ENCODE results near the gene PRDX5. TPM values are rescaled to one million over a fixed set of nuclear protein-coding genes. Genes with fewer than 3 reads are reported as not detected.
"Not testable (repeated sequence)": the region's sequence is repeated elsewhere in the genome, so short reads cannot be mapped to it uniquely, and the experiment has no call there.

PRDX5 gene
- total and polyA plus RNA-seq, 7 experiments from 2014 or later: 41.4 to 195 (median 59.6) TPM

DNA sequence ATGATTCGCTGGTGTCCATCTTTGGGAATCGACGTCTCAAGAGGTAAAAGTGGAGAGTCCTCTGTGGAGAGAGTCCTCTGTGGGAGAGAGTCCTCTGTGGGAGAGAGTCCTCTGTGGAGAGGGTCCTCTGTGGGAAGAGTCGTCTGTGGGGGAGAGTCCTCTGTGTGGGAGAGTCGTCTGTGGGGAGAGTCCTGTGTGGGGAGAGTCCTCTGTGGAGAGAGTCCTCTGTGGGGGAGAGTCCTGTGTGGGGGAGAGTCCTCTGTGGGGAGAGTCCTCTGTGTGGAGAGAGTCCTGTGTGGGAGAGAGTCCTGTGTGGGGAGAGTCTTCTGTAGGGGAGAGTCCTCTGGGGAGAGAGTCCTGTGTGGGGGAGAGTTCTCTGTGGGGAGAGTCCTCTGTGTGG is 3.1 kb downstream of the PRDX5 start:
- ChIA-PET POLR2A (interaction anchor here (1.1 kb wide), 1 partner anchor 458 kb away, joined by 3 read pairs; the partner anchor contains the start of gene SF1), CTCF (no interaction called here)
- peaks cover 17 to 35% (median 26%) of the 10 kb centered on the region in 7 donors for H3K4me1 Mint-ChIP-seq
- ATAC-seq: no peak
- no peaks in the 10 kb centered on the region for H3K27me3 Mint-ChIP-seq
- intact Hi-C loops (cut with micrococcal nuclease): no loop called here
- H3K36me3 Mint-ChIP-seq: peaks cover 0 to 18% (median 6%) of the 10 kb centered on the region in 5 donors
- H3K4me3 Mint-ChIP-seq: peak overlapping the region in 4 of 10 donors; percentile 17 to 29 (median 24)
- H3K36me3 ChIP-seq (ENCODE audit: control insufficient read depth in 2 of 3, insufficient read depth in 3 of 3, low read length in 3 of 3): peaks cover 0 to 32% (median 0%) of the 10 kb centered on the region in 3 experiments
- H3K27ac ChIP-seq (ENCODE audit: low read depth, low read length): no peak overlapping the region
- H3K9me3 Mint-ChIP-seq: no peaks in the 10 kb centered on the region
- peak overlapping the region in 4 of 9 donors; percentile 19 to 75 (median 42) for H3K27ac Mint-ChIP-seq
- H3K4me3 ChIP-seq (ENCODE audit: low read length): no peak overlapping the region
- no peaks in the 10 kb centered on the region for H3K27me3 ChIP-seq (ENCODE audit: control insufficient read depth in 2 of 2, insufficient read depth in 2 of 2, low read length in 2 of 2)
- peaks cover 7 to 10% of the 10 kb centered on the region in 2 donors for H3K4me1 ChIP-seq (ENCODE audit: control insufficient read depth in 2 of 2, insufficient read depth in 2 of 2, low read length in 2 of 2)
- H3K9me3 ChIP-seq (ENCODE audit: control insufficient read depth in 2 of 3, low read length in 3 of 3): no peaks in the 10 kb centered on the region
- no peak for DNase-seq

DNA sequence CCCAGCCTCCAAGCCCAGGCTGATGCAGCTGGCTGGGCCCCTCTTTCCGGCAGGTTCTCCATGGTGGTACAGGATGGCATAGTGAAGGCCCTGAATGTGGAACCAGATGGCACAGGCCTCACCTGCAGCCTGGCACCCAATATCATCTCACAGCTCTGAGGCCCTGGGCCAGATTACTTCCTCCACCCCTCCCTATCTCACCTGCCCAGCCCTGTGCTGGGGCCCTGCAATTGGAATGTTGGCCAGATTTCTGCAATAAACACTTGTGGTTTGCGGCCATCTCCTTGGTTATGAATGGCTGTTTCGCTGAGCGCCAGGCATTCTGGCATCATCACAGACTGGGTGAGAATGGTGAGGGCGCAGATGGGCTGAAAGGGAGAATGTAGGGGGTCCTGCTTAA is 3.6 kb downstream of the PRDX5 start:
- Histone ChIP-seq H3K4me3 (ENCODE audit: low read length) (no peak overlapping the region), H3K27me3 (ENCODE audit: control insufficient read depth in 2 of 2, insufficient read depth in 2 of 2, low read length in 2 of 2) (no peaks in the 10 kb centered on the region), H3K27ac (ENCODE audit: low read depth, low read length) (no peak overlapping the region), H3K36me3 (ENCODE audit: control insufficient read depth in 2 of 3, insufficient read depth in 3 of 3, low read length in 3 of 3) (peaks cover 0 to 30% (median 0%) of the 10 kb centered on the region in 3 experiments), H3K4me1 (ENCODE audit: control insufficient read depth in 2 of 2, insufficient read depth in 2 of 2, low read length in 2 of 2) (peaks cover 7 to 10% of the 10 kb centered on the region in 2 donors), H3K9me3 (ENCODE audit: control insufficient read depth in 2 of 3, low read length in 3 of 3) (no peaks in the 10 kb centered on the region)
- Mint-ChIP-seq H3K27ac (peak overlapping the region in 2 of 9 donors; percentile 19 to 29), H3K9me3 (peaks cover 0 to under 1% (median 0%) of the 10 kb centered on the region in 11 donors), H3K4me1 (peaks cover 12 to 30% (median 23%) of the 10 kb centered on the region in 7 donors), H3K36me3 (peaks cover 0 to 18% (median 6%) of the 10 kb centered on the region in 5 donors), H3K27me3 (no peaks in the 10 kb centered on the region), H3K4me3 (no peak overlapping the region)
- DNase-seq: no peak
- CTCF ChIA-PET: interaction anchor here (0.6 kb wide), 2 partner anchors 25 to 94 kb away, joined by 3 to 4 read pairs; no protein-coding TSS in a partner anchor
- intact Hi-C loops (cut with micrococcal nuclease): no loop called here
- POLR2A ChIA-PET: no interaction called here
- ATAC-seq: no peak

DNA sequence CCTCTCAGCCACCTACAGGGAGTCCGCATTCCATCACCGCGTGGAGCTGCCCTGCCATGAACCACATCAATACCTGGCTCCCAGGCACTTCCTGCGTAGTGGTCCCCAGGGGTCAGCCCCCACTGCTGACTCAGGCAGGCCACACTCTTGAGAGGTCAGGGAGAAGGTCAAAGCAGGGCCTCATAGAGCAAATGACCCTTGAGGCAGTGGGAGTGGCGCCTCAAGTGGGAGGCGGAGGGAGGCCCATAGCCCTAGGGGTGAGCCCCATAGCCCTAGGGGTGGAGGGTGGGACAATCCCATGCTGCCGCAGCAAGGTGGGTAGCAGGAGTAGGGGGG is 5.0 kb downstream of the PRDX5 start:
- Histone ChIP-seq H3K36me3 (ENCODE audit: control insufficient read depth in 2 of 3, insufficient read depth in 3 of 3, low read length in 3 of 3) (peaks cover 0 to 30% (median 0%) of the 10 kb centered on the region in 3 experiments), H3K27ac (ENCODE audit: low read depth, low read length) (no peak overlapping the region), H3K4me1 (ENCODE audit: control insufficient read depth in 2 of 2, insufficient read depth in 2 of 2, low read length in 2 of 2) (peaks cover 4 to 10% of the 10 kb centered on the region in 2 donors), H3K4me3 (ENCODE audit: low read length) (no peak overlapping the region), H3K9me3 (ENCODE audit: control insufficient read depth in 2 of 3, low read length in 3 of 3) (no peaks in the 10 kb centered on the region), H3K27me3 (ENCODE audit: control insufficient read depth in 2 of 2, insufficient read depth in 2 of 2, low read length in 2 of 2) (no peaks in the 10 kb centered on the region)
- CTCF ChIA-PET: no interaction called here
- peaks cover 0 to 4% (median 0%) of the 10 kb centered on the region in 11 donors for H3K9me3 Mint-ChIP-seq
- DNase-seq: no peak
- intact Hi-C loops (cut with micrococcal nuclease): no loop called here
- no peak for ATAC-seq
- POLR2A ChIA-PET: no interaction called here
- H3K27me3 Mint-ChIP-seq: no peaks in the 10 kb centered on the region
- no peak overlapping the region for H3K4me3 Mint-ChIP-seq
- no peak overlapping the region for H3K27ac Mint-ChIP-seq
- H3K4me1 Mint-ChIP-seq: peaks cover 8 to 19% (median 16%) of the 10 kb centered on the region in 7 donors
- peaks cover 0 to 18% (median 6%) of the 10 kb centered on the region in 5 donors for H3K36me3 Mint-ChIP-seq

DNA sequence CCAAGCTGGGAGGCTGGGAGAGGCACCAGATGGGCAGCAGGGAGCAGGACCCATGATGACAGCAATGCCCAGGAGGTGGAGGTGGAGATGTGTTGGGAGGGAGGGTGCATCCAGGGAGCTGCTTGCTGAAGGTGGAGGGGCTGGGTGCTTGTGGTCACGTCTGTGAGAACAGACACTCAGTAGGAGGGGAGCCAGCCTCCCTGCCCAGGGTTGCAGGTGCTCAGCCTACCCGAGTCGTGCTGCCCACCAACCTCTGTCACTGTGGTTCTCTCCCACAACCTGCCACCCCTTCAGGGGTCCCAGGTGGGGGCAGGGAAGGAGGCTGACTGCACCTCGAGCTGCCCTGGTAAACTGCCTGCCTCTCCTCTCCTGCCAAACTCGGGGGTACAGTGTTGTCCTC is 5.5 kb downstream of the PRDX5 start:
- ATAC-seq: no peak
- no peak overlapping the region for H3K4me3 ChIP-seq (ENCODE audit: low read length)
- peaks cover 4 to 10% of the 10 kb centered on the region in 2 donors for H3K4me1 ChIP-seq (ENCODE audit: control insufficient read depth in 2 of 2, insufficient read depth in 2 of 2, low read length in 2 of 2)
- peaks cover 0 to 18% (median 6%) of the 10 kb centered on the region in 5 donors for H3K36me3 Mint-ChIP-seq
- intact Hi-C loops (cut with micrococcal nuclease): no loop called here
- peaks cover 0 to 4% (median 0%) of the 10 kb centered on the region in 11 donors for H3K9me3 Mint-ChIP-seq
- H3K4me3 Mint-ChIP-seq: no peak overlapping the region
- ChIA-PET CTCF (interaction anchor here (1.0 kb wide), 1 partner anchor 8 kb away, joined by 3 read pairs; no protein-coding TSS in a partner anchor), POLR2A (no interaction called here)
- H3K27ac ChIP-seq (ENCODE audit: low read depth, low read length): no peak overlapping the region
- peak overlapping the region in 1 of 9 donors; percentile 41 for H3K27ac Mint-ChIP-seq
- H3K9me3 ChIP-seq (ENCODE audit: control insufficient read depth in 2 of 3, low read length in 3 of 3): no peaks in the 10 kb centered on the region
- H3K4me1 Mint-ChIP-seq: peaks cover 8 to 17% (median 14%) of the 10 kb centered on the region in 7 donors
- peaks cover 0 to 30% (median 0%) of the 10 kb centered on the region in 3 experiments for H3K36me3 ChIP-seq (ENCODE audit: control insufficient read depth in 2 of 3, insufficient read depth in 3 of 3, low read length in 3 of 3)
- no peaks in the 10 kb centered on the region for H3K27me3 Mint-ChIP-seq
- DNase-seq: no peak
- no peaks in the 10 kb centered on the region for H3K27me3 ChIP-seq (ENCODE audit: control insufficient read depth in 2 of 2, insufficient read depth in 2 of 2, low read length in 2 of 2)

DNA sequence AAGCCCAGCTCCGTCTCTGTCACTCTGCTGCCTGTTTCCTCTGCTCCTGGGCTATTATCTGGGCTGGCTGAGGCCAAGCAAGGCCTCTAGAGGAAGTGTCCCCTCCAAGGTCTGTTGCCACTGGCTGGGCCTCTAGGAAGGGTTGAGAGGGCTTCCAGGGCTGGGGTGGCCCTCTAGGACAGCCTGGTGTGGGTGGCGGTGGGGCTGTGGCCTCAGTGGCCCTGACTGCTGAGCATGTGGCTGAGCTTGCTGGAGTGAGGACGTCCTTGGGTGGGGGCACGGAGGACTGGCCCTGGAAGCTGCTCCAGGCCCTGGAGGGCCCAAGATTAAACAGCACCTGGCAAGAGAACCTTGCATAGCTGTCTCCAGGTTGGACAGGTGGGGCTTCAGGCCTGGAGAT is 6.1 kb downstream of the PRDX5 start:
- ATAC-seq; POLR2A ChIA-PET; intact Hi-C loops (cut with micrococcal nuclease): not testable (repeated sequence)

DNA sequence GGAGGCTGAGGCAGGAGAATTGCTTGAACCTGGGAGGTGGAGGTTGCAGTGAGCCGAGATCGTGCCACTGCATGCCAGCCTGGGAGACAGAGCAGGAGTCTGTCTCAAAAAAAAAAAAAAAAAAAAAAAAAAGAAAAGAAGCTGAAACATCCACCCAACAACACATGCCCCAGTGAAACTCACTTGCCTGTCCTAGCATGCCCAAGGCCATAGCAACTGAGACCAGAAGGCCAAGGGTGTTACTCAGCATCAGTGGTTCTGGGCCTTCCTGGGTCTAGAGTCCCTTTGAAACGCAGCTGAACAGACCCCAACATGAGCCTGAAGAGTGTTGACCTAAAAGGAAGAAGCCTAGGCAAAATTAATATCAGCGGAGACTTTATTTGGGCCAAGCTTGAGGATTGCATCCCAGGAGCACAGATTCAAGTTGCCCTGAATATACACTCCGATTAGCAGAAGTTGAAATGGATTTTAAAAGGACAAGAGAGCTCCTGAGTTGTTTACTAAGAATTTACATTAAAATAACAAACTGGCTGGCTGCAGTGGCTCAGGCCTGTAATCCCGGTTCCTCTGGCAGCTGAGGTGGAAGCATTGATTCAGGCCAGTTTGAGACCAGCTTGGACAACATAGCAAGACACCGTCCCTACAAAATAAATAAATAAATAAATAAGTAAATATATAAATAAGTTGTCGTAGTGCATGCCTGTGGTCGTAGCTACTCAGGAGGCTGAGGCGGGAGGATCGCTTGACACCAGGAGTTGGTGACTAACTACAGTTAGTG is 7.0 kb downstream of the PRDX5 start:
- Mint-ChIP-seq H3K36me3 (peaks cover 0 to 18% (median 4%) of the 10 kb centered on the region in 5 donors), H3K9me3 (peaks cover 0 to 4% (median 0%) of the 10 kb centered on the region in 11 donors), H3K4me3 (no peak overlapping the region), H3K27ac (no peak overlapping the region), H3K4me1 (peaks cover 0 to 9% (median 5%) of the 10 kb centered on the region in 7 donors), H3K27me3 (no peaks in the 10 kb centered on the region)
- intact Hi-C loops (cut with micrococcal nuclease): no loop called here
- H3K4me1 ChIP-seq (ENCODE audit: control insufficient read depth in 2 of 2, insufficient read depth in 2 of 2, low read length in 2 of 2): no peaks in the 10 kb centered on the region
- CTCF ChIA-PET: interaction anchor here (0.9 kb wide), 1 partner anchor 13 kb away, joined by 5 read pairs; no protein-coding TSS in a partner anchor
- DNase-seq: no peak
- peaks cover 0 to 30% (median 0%) of the 10 kb centered on the region in 3 experiments for H3K36me3 ChIP-seq (ENCODE audit: control insufficient read depth in 2 of 3, insufficient read depth in 3 of 3, low read length in 3 of 3)
- H3K27me3 ChIP-seq (ENCODE audit: control insufficient read depth in 2 of 2, insufficient read depth in 2 of 2, low read length in 2 of 2): no peaks in the 10 kb centered on the region
- POLR2A ChIA-PET: no interaction called here
- no peak for ATAC-seq
- no peak overlapping the region for H3K4me3 ChIP-seq (ENCODE audit: low read length)
- no peaks in the 10 kb centered on the region for H3K9me3 ChIP-seq (ENCODE audit: control insufficient read depth in 2 of 3, low read length in 3 of 3)
- no peak overlapping the region for H3K27ac ChIP-seq (ENCODE audit: low read depth, low read length)

More for the DNA sequence above, 6.1 kb downstream of the PRDX5 start:
- not testable (repeated sequence) for H3K4me3 ChIP-seq (ENCODE audit: low read length); H3K9me3 Mint-ChIP-seq; H3K27me3 ChIP-seq (ENCODE audit: control insufficient read depth in 2 of 2, insufficient read depth in 2 of 2, low read length in 2 of 2); H3K27me3 Mint-ChIP-seq; DNase-seq; H3K4me1 ChIP-seq (ENCODE audit: control insufficient read depth in 2 of 2, insufficient read depth in 2 of 2, low read length in 2 of 2); H3K4me3 Mint-ChIP-seq; H3K27ac ChIP-seq (ENCODE audit: low read depth, low read length); H3K9me3 ChIP-seq (ENCODE audit: control insufficient read depth in 2 of 3, low read length in 3 of 3)
- peaks cover 5 to 14% (median 11%) of the 10 kb centered on the region in 7 donors for H3K4me1 Mint-ChIP-seq
- peaks cover 0 to 30% (median 0%) of the 10 kb centered on the region in 3 experiments for H3K36me3 ChIP-seq (ENCODE audit: control insufficient read depth in 2 of 3, insufficient read depth in 3 of 3, low read length in 3 of 3)
- peaks cover 0 to 18% (median 6%) of the 10 kb centered on the region in 5 donors for H3K36me3 Mint-ChIP-seq
- CTCF ChIA-PET: interaction anchor here (1.0 kb wide), 1 partner anchor 8 kb away, joined by 3 read pairs; no protein-coding TSS in a partner anchor
- H3K27ac Mint-ChIP-seq: peak overlapping the region in 1 of 9 donors; percentile 41

Data from naive thymus-derived CD4-positive, alpha-beta T cell (primary cell).